Thymus (tissue), 11 donors: ENCODE results near the gene UBE2F. TPM values are rescaled to one million over a fixed set of nuclear protein-coding genes. Genes with fewer than 3 reads are reported as not detected.

ENCODE experiments used
- DNase-seq, 9 donors: peaks; one replicate each; pipeline ENCODE4 v3.0.0-alpha.2; 2013; ENCODE audit warnings: low spot score in 9 of 9, low read depth in 6 of 9, missing footprints in 1 of 9
- H3K27ac ChIP-seq, 2 donors: one replicate each; pipeline ENCODE4 v1.5.1; 2013; ENCODE audit warnings: control low read depth in 1 of 2, low read depth in 1 of 2, low read length in 1 of 2, mild to moderate bottlenecking in 1 of 2, moderate library complexity in 1 of 2
- H3K27me3 ChIP-seq, 2 donors: one replicate each; pipeline ENCODE4 v1.5.1; 2013; ENCODE audit warnings: low read length in 1 of 2; ENCODE audit not compliant: control insufficient read depth in 2 of 2, insufficient read depth in 1 of 2
- H3K36me3 ChIP-seq, 2 donors: one replicate each; pipeline ENCODE4 v1.5.1; 2013; ENCODE audit warnings: low read length in 1 of 2, mild to moderate bottlenecking in 1 of 2, moderate library complexity in 1 of 2; ENCODE audit not compliant: control insufficient read depth in 2 of 2, insufficient read depth in 2 of 2
- H3K4me1 ChIP-seq, 2 donors: one replicate each; pipeline ENCODE4 v1.5.1; 2013; ENCODE audit warnings: low read length in 2 of 2; ENCODE audit not compliant: control insufficient read depth in 2 of 2, insufficient read depth in 2 of 2
- H3K4me3 ChIP-seq, 2 donors: one replicate each; pipeline ENCODE4 v1.5.1; 2013; ENCODE audit warnings: low read length in 2 of 2, control low read depth in 1 of 2, mild to moderate bottlenecking in 1 of 2
- H3K9me3 ChIP-seq, 2 donors: one replicate each; pipeline ENCODE4 v1.5.1; 2013; ENCODE audit warnings: low read length in 1 of 2, mild to moderate bottlenecking in 1 of 2; ENCODE audit not compliant: control insufficient read depth in 2 of 2, insufficient read depth in 1 of 2
- WGBS: extraction: QIAGEN DNeasy Blood & Tissue Kit; methylation state at CpG from one replicate; pipeline ENCODE4 v1.1.7; 2013; 5-methylcytosine and 5-hydroxymethylcytosine counted together
- polyA plus RNA-seq: library from polyadenylated mRNA; stranded (reverse); fragments of 200-250 nt; gene quantifications from one replicate; pipeline ENCODE4 v1.2.3, GENCODE V29; 2013
- total RNA-seq: library from RNA; stranded (reverse); fragments of 120-200 nt; gene quantifications from one replicate; pipeline ENCODE4 v1.2.4, GENCODE V29; 2013
- donor health status: healthy.

Gene UBE2F
- total and polyA plus RNA-seq, 2 donors, result 50.7 to 77.8 TPM

- WGBS, result over 99% methylated on average over 7 of the region's 7 CpGs
- Histone ChIP-seq H3K27me3 (no peaks in the 10 kb centered on the region), H3K27ac (no peak overlapping the region), H3K4me3 (no peak overlapping the region), H3K4me1 (no peaks in the 10 kb centered on the region), H3K36me3 (peaks cover 29 to 49% of the 10 kb centered on the region in 2 donors), H3K9me3 (no peaks in the 10 kb centered on the region)
- no peak for DNase-seq
Observed at GRCh38 chr2:238084761-238085160, 117.9 kb downstream of the UBE2F start.

- no peak for DNase-seq
- Histone ChIP-seq H3K36me3 (peaks cover 26 to 42% of the 10 kb centered on the region in 2 donors), H3K4me1 (no peaks in the 10 kb centered on the region), H3K27ac (no peak overlapping the region), H3K9me3 (no peaks in the 10 kb centered on the region), H3K4me3 (no peak overlapping the region), H3K27me3 (no peaks in the 10 kb centered on the region)
- WGBS, result 96% methylated on average over 3 of the region's 3 CpGs
Observed at GRCh38 chr2:238085899-238086298, 119.1 kb downstream of the UBE2F start.

GRCh38 chr2:238087211-238087610 is 120.4 kb downstream of the UBE2F start:
- Histone ChIP-seq H3K27ac (no peak overlapping the region), H3K4me3 (no peak overlapping the region)
- WGBS, result 95% methylated on average over 2 of the region's 2 CpGs

GRCh38 chr2:238090887-238091286 is 124.1 kb downstream of the UBE2F start:
- no peak overlapping the region for H3K4me3 ChIP-seq
- no peaks in the 10 kb centered on the region for H3K9me3 ChIP-seq
- H3K27me3 ChIP-seq, result no peaks in the 10 kb centered on the region
- 96% methylated on average over 4 of the region's 4 CpGs for WGBS
- no peak overlapping the region for H3K27ac ChIP-seq
- H3K4me1 ChIP-seq, result no peaks in the 10 kb centered on the region
- peaks cover 17 to 20% of the 10 kb centered on the region in 2 donors for H3K36me3 ChIP-seq
- no peak for DNase-seq

More at GRCh38 chr2:238087211-238087610, 120.4 kb downstream of the UBE2F start:
- Histone ChIP-seq H3K36me3 (peaks cover 24 to 29% of the 10 kb centered on the region in 2 donors), H3K4me1 (no peaks in the 10 kb centered on the region), H3K27me3 (no peaks in the 10 kb centered on the region), H3K9me3 (no peaks in the 10 kb centered on the region)
- DNase-seq, result no peak

- H3K36me3 ChIP-seq, result peaks cover 16 to 20% of the 10 kb centered on the region in 2 donors
- H3K9me3 ChIP-seq, result no peaks in the 10 kb centered on the region
- 98% methylated on average over 16 of the region's 16 CpGs for WGBS
- H3K4me3 ChIP-seq, result no peak overlapping the region
- no peaks in the 10 kb centered on the region for H3K4me1 ChIP-seq
- no peak overlapping the region for H3K27ac ChIP-seq
- H3K27me3 ChIP-seq, result no peaks in the 10 kb centered on the region
- no peak for DNase-seq
Observed at GRCh38 chr2:238091436-238092060, 124.7 kb downstream of the UBE2F start.

Other genes with a start within 250 kb of the UBE2F start
- 0.85 TPM for gene RBM44, start 168.2 kb upstream of the UBE2F start, total RNA-seq
- gene RBM44, start 168.2 kb upstream of the UBE2F start, polyA plus RNA-seq, result 0.82 TPM
- 6.3 TPM for gene RAMP1, start 107.4 kb upstream of the UBE2F start, total RNA-seq
- 32.7 TPM for gene RAMP1, start 107.4 kb upstream of the UBE2F start, polyA plus RNA-seq
- gene SCLY, start 94.0 kb downstream of the UBE2F start, total RNA-seq, result 17.4 TPM
- 10.4 TPM for gene SCLY, start 94.0 kb downstream of the UBE2F start, polyA plus RNA-seq
- 0.66 TPM for gene ESPNL, start 133.3 kb downstream of the UBE2F start, total RNA-seq
- gene ESPNL, start 133.3 kb downstream of the UBE2F start, polyA plus RNA-seq, result 1.5 TPM
- gene KLHL30, start 171.7 kb downstream of the UBE2F start, total RNA-seq, result 0.05 TPM
- gene KLHL30, start 171.7 kb downstream of the UBE2F start, polyA plus RNA-seq, result 0.41 TPM
- 0.38 TPM for gene ERFE, start 192.0 kb downstream of the UBE2F start, total RNA-seq
- 0.96 TPM for gene ERFE, start 192.0 kb downstream of the UBE2F start, polyA plus RNA-seq
- 22.3 TPM for gene ILKAP, start 236.7 kb downstream of the UBE2F start, total RNA-seq
- gene ILKAP, start 236.7 kb downstream of the UBE2F start, polyA plus RNA-seq, result 67.0 TPM